Mesenchymal stem cell (in vitro differentiated cells and primary cell): Measurements from ENCODE around the gene CAND1.

Experiments used
- DNase-seq: peaks from one replicate; pipeline ENCODE4 v3.0.0-alpha.2; 2013
- H2AFZ ChIP-seq: one replicate; pipeline ENCODE4 v1.6.1; 2013; ENCODE audit warnings: low read depth, mild to moderate bottlenecking, control low read depth, inconsistent platforms, low read length, moderate library complexity
- H2AK5ac ChIP-seq: 2 replicates; pipeline ENCODE4 v1.6.1; 2013; ENCODE audit warnings: low read length, moderate library complexity, mild to moderate bottlenecking, inconsistent platforms; ENCODE audit not compliant: severe bottlenecking
- H2BK120ac ChIP-seq: one replicate; pipeline ENCODE4 v1.6.1; 2013; ENCODE audit warnings: low read depth, mild to moderate bottlenecking, inconsistent platforms, low read length, moderate library complexity
- H2BK12ac ChIP-seq, 2 experiments: one replicate each; pipeline ENCODE4 v1.6.1; 2013; ENCODE audit warnings: inconsistent platforms in 2 of 2, low read length in 2 of 2, mild to moderate bottlenecking in 2 of 2, moderate library complexity in 2 of 2, control low read depth in 1 of 2
- H2BK15ac ChIP-seq: one replicate; pipeline ENCODE4 v1.6.1; 2013; ENCODE audit warnings: mild to moderate bottlenecking, low read depth, inconsistent platforms; ENCODE audit not compliant: poor library complexity, severe bottlenecking
- H2BK5ac ChIP-seq: 2 replicates; pipeline ENCODE4 v1.6.1; 2013; ENCODE audit warnings: low read depth, mild to moderate bottlenecking, low read length, control low read depth, inconsistent platforms; ENCODE audit not compliant: poor library complexity, severe bottlenecking
- H3K14ac ChIP-seq, 2 experiments: one replicate each; pipeline ENCODE4 v1.6.1; 2013; ENCODE audit warnings: inconsistent platforms in 2 of 2, low read length in 2 of 2, control low read depth in 1 of 2, mild to moderate bottlenecking in 1 of 2, moderate library complexity in 1 of 2
- H3K18ac ChIP-seq, 2 experiments: one replicate each; pipeline ENCODE4 v1.6.1; 2013; ENCODE audit warnings: inconsistent platforms in 2 of 2, low read length in 2 of 2, control low read depth in 1 of 2, low read depth in 1 of 2, mild to moderate bottlenecking in 1 of 2
- H3K23ac ChIP-seq, 2 experiments: one replicate each; pipeline ENCODE4 v1.6.1; 2013; ENCODE audit warnings: inconsistent platforms in 2 of 2, low read length in 2 of 2, mild to moderate bottlenecking in 2 of 2, moderate library complexity in 2 of 2, control low read depth in 1 of 2
- H3K27ac ChIP-seq: 2 replicates; pipeline ENCODE4 v1.5.1; 2013; ENCODE audit warnings: mild to moderate bottlenecking, moderate library complexity, low read length, control low read depth, inconsistent platforms; ENCODE audit not compliant: poor library complexity, severe bottlenecking
- H3K27me3 ChIP-seq, 2 experiments: 2 replicates each; pipeline versions ENCODE4 v1.6.1 to v1.7.0; 2013; ENCODE audit warnings: low read length in 2 of 2, mild to moderate bottlenecking in 2 of 2, moderate library complexity in 2 of 2, control low read depth in 1 of 2, inconsistent platforms in 1 of 2; ENCODE audit not compliant: control insufficient read depth in 1 of 2, insufficient read depth in 1 of 2
- H3K36me3 ChIP-seq, 2 experiments: 2 replicates each; pipeline versions ENCODE4 v1.6.1 to v1.7.0; 2013; ENCODE audit warnings: low read length in 2 of 2, control low read depth in 1 of 2, inconsistent platforms in 1 of 2, low read depth in 1 of 2, mild to moderate bottlenecking in 1 of 2; ENCODE audit not compliant: insufficient read depth in 2 of 2, control insufficient read depth in 1 of 2
- H3K4ac ChIP-seq, 2 experiments: one replicate each; pipeline ENCODE4 v1.6.1; 2013; ENCODE audit warnings: inconsistent platforms in 2 of 2, low read length in 2 of 2, mild to moderate bottlenecking in 2 of 2, moderate library complexity in 2 of 2, control low read depth in 1 of 2, low read depth in 1 of 2
- H3K4me1 ChIP-seq: 2 replicates; pipeline ENCODE4 v1.6.1; 2013; ENCODE audit warnings: low read depth, low read length, control low read depth; ENCODE audit not compliant: control insufficient read depth, insufficient read depth
- H3K4me2 ChIP-seq: 2 replicates; pipeline ENCODE4 v1.6.1; 2013; ENCODE audit warnings: low read length, mild to moderate bottlenecking, inconsistent platforms; ENCODE audit not compliant: poor library complexity, severe bottlenecking
- H3K4me3 ChIP-seq, 2 experiments: 2 replicates each; pipeline versions ENCODE4 v1.5.1 to v1.7.0; 2013; ENCODE audit warnings: low read length in 2 of 2, mild to moderate bottlenecking in 2 of 2, control low read depth in 1 of 2, low read depth in 1 of 2; ENCODE audit not compliant: insufficient read depth in 1 of 2
- H3K79me1 ChIP-seq: replicated peaks from 2 replicates; pipeline ENCODE4 v1.6.1; 2013; ENCODE audit warnings: mild to moderate bottlenecking, control low read depth, low read length, inconsistent platforms; ENCODE audit not compliant: poor library complexity, severe bottlenecking
- H3K9ac ChIP-seq: 2 replicates; pipeline ENCODE4 v1.7.0; 2013; ENCODE audit warnings: mild to moderate bottlenecking, low read length, moderate library complexity
- H3K9me3 ChIP-seq: 2 replicates; pipeline ENCODE4 v1.7.0; 2013; ENCODE audit warnings: mild to moderate bottlenecking, low read length; ENCODE audit not compliant: control insufficient read depth
- H4K8ac ChIP-seq: one replicate; pipeline ENCODE4 v1.6.1; 2013; ENCODE audit warnings: inconsistent platforms, mild to moderate bottlenecking, low read length, moderate library complexity
- H4K91ac ChIP-seq: one replicate; pipeline ENCODE4 v1.6.1; 2013; ENCODE audit warnings: mild to moderate bottlenecking, low read length, inconsistent platforms
- WGBS: methylation state at CpG from one replicate; pipeline ENCODE4 v1.1.7; 2013; ENCODE audit warnings: mixed read lengths; 5-methylcytosine and 5-hydroxymethylcytosine counted together

Gene CAND1

DNA sequence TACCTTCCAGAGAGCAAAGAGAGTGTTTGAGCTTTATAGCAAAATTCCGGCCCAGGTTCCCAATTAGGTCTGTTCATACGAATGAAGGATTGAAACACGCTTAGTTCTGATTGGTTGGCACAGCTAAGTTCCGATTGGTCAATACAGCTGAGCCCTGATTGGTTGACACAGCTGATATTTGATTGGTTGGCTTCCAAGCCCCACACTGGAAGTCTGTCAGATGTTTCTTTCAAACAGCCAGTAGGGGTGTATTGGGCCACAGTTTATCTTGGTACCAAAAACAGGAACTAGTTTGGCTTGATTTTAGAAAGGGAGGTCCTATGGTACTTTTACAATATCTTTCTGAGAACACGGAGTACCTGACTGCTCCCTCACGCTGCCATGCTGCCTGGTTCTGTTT is 93.4 kb downstream of the CAND1 start:
- over 99% methylated on average over 6 of the region's 6 CpGs for WGBS
- Histone ChIP-seq H3K14ac (no peak overlapping the region), H3K9ac (no peak overlapping the region), H3K4me1 (peaks cover 17% of the 10 kb centered on the region), H2BK120ac (no peak overlapping the region), H3K4ac (no peak overlapping the region), H3K27ac (no peak overlapping the region), H3K27me3 (no peaks in the 10 kb centered on the region), H3K79me1 (no peaks in the 10 kb centered on the region), H2BK12ac (no peak overlapping the region), H3K18ac (peak overlapping the region in 1 of 2 experiments; percentile 52), H4K91ac (no peak overlapping the region), H3K4me2 (no peak overlapping the region), H2AFZ (peak overlapping the region; percentile 39), H2BK15ac (peak overlapping the region; percentile 75), H2AK5ac (peak overlapping the region; percentile 44), H3K36me3 (no peaks in the 10 kb centered on the region), H4K8ac (no peak overlapping the region), H2BK5ac (no peak overlapping the region), H3K4me3 (no peak overlapping the region), H3K9me3 (no peaks in the 10 kb centered on the region), H3K23ac (no peak overlapping the region)
- no peak for DNase-seq

DNA sequence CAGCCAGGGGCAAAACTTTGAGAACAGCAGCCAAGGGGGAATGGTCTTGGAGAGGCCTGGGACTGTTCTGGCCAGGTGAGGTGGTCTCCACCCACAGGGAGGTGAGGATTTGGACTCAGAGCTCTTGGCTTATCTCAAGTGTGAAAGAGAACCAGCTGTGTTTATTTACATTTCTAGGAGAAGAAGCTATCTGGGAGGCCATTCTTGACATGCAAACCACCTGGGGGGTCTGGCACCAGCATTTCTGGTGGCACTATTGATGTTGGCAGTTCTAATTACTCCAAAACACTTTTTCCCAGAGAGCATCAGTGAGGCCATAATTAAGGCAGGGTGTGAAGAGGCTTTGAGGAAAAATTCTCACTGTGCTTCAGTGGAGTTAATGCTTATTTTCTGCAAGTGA is 95.1 kb downstream of the CAND1 start:
- Histone ChIP-seq H2AFZ (no peak overlapping the region), H2BK5ac (no peak overlapping the region), H3K4ac (no peak overlapping the region)

GRCh38 chr12:67365131-67365530 is 96.0 kb downstream of the CAND1 start:
- Histone ChIP-seq H2BK120ac (no peak overlapping the region), H2BK12ac (no peak overlapping the region), H3K27ac (no peak overlapping the region), H2BK5ac (no peak overlapping the region), H4K8ac (no peak overlapping the region), H2AK5ac (peak overlapping the region; percentile 39), H3K4ac (no peak overlapping the region), H3K27me3 (no peaks in the 10 kb centered on the region), H3K9me3 (no peaks in the 10 kb centered on the region), H3K79me1 (no peaks in the 10 kb centered on the region), H2AFZ (no peak overlapping the region), H3K9ac (no peak overlapping the region), H3K14ac (no peak overlapping the region), H3K18ac (no peak overlapping the region), H2BK15ac (no peak overlapping the region), H3K36me3 (no peaks in the 10 kb centered on the region), H3K4me1 (peaks cover 11% of the 10 kb centered on the region), H3K4me2 (no peak overlapping the region), H4K91ac (no peak overlapping the region), H3K4me3 (no peak overlapping the region), H3K23ac (no peak overlapping the region)
- DNase-seq = no peak

More for the DNA sequence above, 95.1 kb downstream of the CAND1 start:
- DNase-seq = no peak
- H3K4me2 ChIP-seq = no peak overlapping the region
- H3K79me1 ChIP-seq = no peaks in the 10 kb centered on the region
- H3K23ac ChIP-seq = no peak overlapping the region
- H3K14ac ChIP-seq = no peak overlapping the region
- H3K4me3 ChIP-seq = no peak overlapping the region
- peak overlapping the region; percentile 12 for H2BK15ac ChIP-seq
- H3K9ac ChIP-seq = no peak overlapping the region
- no peaks in the 10 kb centered on the region for H3K9me3 ChIP-seq
- no peak overlapping the region for H4K91ac ChIP-seq
- H3K4me1 ChIP-seq = peaks cover 11% of the 10 kb centered on the region
- no peak overlapping the region for H3K27ac ChIP-seq
- no peak overlapping the region for H3K18ac ChIP-seq
- H2BK120ac ChIP-seq = no peak overlapping the region
- H4K8ac ChIP-seq = no peak overlapping the region
- H2BK12ac ChIP-seq = no peak overlapping the region
- no peaks in the 10 kb centered on the region for H3K27me3 ChIP-seq
- H2AK5ac ChIP-seq = peak overlapping the region; percentile 46
- H3K36me3 ChIP-seq = no peaks in the 10 kb centered on the region

DNA sequence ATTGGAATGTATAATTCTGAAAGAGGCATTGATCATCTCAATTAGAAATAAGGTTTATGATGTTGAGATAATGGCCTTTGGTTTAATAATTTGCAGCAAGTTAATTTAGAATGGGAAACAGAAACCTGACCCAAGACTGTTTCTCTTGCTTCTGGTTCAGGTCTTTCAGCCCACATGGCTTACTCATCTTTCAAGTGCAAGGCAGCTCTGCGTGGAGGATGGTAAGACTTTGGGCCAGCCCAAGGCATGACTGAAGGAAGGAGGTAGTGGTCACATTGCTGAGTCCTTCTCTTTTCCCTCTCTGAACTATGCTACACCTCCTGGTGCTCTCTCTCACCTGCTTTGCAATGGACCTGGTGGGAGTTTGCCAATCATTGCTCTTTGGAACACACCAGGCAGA is 98.7 kb downstream of the CAND1 start:
- H3K9ac ChIP-seq = no peak overlapping the region
- H3K4me1 ChIP-seq = peaks cover 15% of the 10 kb centered on the region
- DNase-seq = no peak
- H3K4me2 ChIP-seq = no peak overlapping the region
- no peak overlapping the region for H2AFZ ChIP-seq
- H3K23ac ChIP-seq = no peak overlapping the region
- no peak overlapping the region for H3K4ac ChIP-seq
- H3K27ac ChIP-seq = no peak overlapping the region
- no peak overlapping the region for H4K91ac ChIP-seq
- H3K4me3 ChIP-seq = no peak overlapping the region
- no peak overlapping the region for H2BK12ac ChIP-seq
- 60% methylated on average over 1 of the region's 1 CpG for WGBS
- no peaks in the 10 kb centered on the region for H3K79me1 ChIP-seq
- H3K18ac ChIP-seq = no peak overlapping the region
- H3K27me3 ChIP-seq = no peaks in the 10 kb centered on the region
- no peak overlapping the region for H4K8ac ChIP-seq
- H3K14ac ChIP-seq = no peak overlapping the region
- no peaks in the 10 kb centered on the region for H3K36me3 ChIP-seq
- H2BK120ac ChIP-seq = no peak overlapping the region
- H2AK5ac ChIP-seq = no peak overlapping the region
- no peaks in the 10 kb centered on the region for H3K9me3 ChIP-seq
- H2BK15ac ChIP-seq = no peak overlapping the region
- H2BK5ac ChIP-seq = peak overlapping the region; percentile 20
